Hematopoietic multipotent progenitor cell treated with erythropoietin and hydrocortisone succinate and interleukin-3 and kit ligand, for 15 days (in vitro differentiated cells): ENCODE measurements around the gene BAHD1.
"Not testable (repeated sequence)": the region's sequence is repeated elsewhere in the genome, so short reads cannot be mapped to it uniquely, and the experiment has no call there.

Source experiments
- DNase-seq: peaks from one replicate; pipeline ENCODE4 v3.0.0-alpha.2; 2015; ENCODE audit warnings: low spot score

The BAHD1 gene

DNA sequence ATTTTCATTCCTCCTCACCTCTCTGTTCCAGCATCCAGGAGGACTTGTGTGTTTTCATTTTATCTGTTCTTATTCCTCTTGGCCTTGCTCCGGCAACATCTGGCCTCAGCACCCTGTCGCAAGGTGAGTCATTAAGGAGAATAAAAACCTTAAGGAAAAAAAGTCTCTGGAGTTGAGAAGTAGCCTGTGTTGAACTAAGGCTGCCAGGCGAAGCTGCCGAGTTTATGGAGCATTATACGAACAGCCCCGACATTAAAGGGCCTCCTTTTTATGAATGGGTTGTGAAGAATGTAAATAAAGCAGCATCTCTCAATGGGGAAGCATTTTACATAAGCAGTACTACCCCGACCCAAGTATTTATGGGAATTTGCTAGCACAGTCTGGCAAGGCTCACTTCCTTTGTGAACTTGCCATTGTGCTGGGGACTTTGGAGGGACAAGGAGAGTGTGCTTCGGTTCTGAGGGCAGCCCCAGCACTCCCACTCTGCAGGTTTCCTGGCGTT, 4.7 kb downstream of the BAHD1 start:
- no peak for DNase-seq

DNA sequence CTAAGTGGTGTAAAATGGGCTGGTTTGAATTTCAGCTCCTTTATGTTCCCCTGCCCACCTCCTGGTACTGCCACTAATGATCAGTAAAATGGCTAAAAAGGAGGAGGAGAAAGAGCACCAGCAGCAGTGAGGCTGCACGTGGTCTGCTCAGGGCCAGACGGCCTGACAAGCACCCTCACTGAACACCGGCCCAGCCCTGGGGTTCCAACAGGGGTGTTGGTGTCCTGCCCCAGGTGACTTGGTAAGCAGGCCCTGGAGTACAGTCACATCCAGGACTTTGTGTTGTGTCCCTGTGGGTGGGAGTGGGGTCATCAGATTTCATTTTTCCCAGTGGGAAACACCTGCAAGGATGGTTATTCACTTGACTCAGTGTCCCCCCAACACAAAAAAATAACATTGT, 5.4 kb downstream of the BAHD1 start:
- DNase-seq = no peak

DNA sequence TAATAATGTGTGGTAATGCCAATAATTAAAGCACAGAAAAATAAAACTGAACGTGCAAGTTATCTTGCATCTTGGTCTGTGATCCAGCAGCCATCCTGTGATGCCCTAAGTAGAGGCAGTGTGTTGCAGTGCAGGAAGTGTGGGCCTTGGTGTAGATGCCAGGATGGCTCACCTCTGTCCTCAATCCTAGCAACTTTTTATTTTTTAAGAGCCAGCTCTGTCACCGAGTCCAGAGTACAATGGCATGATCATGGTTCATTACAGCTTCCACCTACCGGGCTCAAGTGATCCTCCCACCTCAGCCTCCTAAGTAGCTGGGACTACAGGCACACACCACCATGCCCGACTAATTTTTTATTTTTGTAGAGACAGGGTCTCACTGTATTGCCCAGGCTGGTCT, 7.6 kb downstream of the BAHD1 start:
- no peak for DNase-seq

- no peak for DNase-seq
These were observed 8.5 kb downstream of the BAHD1 start for GRCh38 chr15:40449275-40449674.

GRCh38 chr15:40450047-40450446, 9.3 kb downstream of the BAHD1 start:
- no peak for DNase-seq

- no peak for DNase-seq
These were observed 10.9 kb downstream of the BAHD1 start for GRCh38 chr15:40451527-40452158.

DNA sequence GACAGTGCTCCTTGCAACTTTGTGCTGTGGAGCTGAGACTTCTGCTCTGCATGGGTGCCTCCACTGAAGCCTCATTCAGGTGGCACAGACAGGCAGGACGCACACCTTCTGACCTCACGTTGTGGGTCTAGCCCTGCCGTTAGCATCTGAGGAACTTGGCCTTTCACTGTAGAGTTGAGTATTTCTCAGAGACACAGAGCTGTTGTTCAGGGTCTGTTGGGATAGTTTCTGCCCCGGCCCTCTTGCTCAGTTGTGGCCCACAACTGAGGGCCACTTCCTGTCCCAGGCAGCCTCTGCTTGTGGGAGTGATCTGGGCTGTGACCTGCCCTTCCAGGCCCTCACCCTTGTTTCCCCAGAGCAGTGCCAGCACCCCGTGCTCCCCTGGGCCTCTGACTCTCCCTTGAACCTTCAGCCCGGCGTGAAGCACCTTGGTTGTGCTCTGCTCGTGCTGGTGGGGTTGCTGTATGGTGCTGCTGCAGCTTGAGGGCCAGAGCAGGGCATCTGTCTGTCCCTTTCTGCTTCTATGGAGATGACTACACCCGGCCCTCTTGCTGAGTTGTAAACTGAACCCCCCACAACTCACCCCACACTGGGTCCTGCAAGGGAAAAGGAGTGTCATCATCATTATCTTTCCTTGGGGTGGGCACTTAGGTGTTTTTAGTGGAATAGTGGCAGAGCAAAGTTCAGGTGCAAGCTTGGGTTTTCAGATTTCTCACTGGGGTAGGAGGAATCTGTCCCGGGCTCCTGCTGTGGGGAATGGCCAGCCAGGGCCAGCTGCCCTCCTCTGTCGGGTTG, 11.7 kb downstream of the BAHD1 start:
- DNase-seq = no peak

GRCh38 chr15:40453941-40454340, 13.2 kb downstream of the BAHD1 start:
- DNase-seq = not testable (repeated sequence)

DNA sequence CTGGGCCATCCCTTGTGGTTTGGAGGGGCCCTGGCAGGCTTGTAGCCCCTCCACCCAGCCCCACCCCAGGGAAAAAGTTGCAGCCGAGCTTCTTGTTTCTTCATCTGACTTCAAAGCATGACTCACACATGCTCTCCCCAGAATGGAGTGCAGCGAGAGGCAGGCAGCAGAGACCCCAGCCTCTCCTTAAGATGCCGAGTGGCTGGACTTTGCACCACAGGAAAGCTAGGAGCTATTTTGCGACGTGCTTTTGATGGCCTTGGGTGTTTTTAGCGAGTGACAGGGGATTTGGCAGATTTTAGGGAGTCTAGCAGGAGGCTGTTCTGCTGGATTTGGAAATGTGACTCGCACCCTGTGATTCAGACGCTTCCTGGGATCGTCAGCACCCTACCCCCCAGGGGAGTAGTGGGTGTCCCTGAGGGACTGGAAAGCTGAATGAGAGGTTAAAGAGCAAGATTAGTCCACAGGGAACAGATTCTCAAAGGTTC, 14.2 kb downstream of the BAHD1 start:
- DNase-seq = no peak

DNA sequence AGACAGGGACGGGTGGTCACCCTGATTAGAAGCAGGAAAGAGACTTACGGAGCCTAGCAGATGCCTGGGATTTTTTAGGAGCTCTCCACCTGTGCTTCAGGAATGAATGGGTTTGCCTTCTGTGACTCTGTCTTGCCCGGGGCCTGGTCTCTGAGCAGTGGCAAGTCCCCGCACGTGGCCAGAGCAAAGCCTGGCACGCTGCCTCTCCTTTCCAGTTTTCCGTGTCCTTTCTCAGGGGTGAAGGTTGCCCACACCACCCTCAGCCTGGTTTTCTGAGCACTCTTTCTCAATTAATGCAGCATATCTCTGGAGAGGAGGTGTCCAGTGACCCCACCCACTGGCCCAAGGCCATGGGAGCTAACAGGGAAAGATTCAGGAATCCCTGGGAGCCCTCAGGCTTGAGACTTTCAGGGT, 15.6 kb downstream of the BAHD1 start:
- DNase-seq = no peak

DNA sequence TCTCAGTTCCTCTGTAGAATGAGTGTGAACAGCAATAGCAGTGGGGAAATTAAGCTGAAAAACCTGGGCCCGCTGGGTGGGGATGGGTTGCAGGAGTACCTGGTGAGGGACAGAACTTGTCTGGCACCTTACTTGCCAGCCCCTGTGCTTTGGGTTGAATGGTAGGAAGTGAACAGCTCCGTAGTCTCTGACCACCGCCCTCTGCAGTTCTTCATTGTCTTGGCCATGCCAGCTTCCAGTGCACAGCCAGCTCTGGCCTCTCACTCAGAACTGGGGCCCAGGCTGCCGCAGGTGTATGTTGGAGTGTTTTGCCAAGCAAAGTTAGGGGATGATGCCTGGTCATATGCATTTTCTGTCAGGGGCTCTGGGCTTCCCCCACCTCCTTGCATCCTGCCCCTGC, 16.0 kb downstream of the BAHD1 start:
- no peak for DNase-seq

- no peak for DNase-seq
These were observed 18.0 kb downstream of the BAHD1 start for GRCh38 chr15:40458495-40459371.

DNA sequence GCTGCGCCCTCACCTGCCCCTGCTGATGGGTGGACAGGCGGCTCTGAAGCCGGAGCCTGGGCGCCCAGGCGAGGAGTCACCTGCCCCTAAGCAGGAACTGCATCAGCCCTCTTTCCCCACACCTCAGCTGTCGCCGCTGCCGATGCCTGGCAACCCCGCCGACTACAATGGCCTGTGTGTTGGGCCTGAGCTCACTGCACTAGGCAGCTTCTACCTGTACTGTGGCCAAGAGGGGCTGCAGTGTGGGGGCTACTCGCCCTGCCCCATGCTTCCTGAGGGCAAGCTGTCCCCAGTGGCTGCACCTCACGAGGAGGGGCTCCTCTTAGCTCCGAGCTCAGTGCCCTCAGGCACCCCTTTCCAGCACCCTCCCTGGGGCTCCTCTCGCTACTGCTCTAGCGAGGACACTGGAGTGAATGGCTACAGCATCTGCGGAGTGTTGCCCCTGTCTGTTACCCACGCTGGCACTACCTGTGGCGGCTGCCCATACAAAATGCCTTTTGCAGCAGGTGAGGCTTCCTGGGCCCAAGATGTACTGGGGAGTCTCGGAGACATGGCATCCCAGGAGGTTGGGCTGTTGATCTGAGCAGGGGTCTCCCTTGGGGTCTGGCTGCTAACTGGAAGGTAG, 18.8 kb downstream of the BAHD1 start:
- DNase-seq = no peak

DNA sequence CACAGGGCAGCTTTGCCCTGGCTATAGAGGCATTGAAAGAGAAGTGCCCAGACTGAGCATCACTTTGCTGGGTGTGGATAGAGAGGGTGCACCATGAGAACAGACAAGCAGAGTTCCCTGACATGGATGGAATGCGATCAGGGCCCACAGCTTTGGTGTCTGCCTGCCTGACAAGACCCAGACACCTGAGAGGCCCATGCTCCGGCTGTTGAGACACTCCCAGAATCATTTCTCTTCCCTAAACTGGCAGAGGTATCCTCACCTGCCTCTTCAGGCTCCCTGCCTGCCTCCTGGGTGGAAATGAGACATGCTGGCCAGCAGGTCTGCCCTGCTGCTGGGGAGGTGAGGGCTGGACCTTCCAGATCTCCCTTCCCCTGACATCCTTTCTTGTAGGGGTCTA, 19.7 kb downstream of the BAHD1 start:
- DNase-seq = no peak

DNA sequence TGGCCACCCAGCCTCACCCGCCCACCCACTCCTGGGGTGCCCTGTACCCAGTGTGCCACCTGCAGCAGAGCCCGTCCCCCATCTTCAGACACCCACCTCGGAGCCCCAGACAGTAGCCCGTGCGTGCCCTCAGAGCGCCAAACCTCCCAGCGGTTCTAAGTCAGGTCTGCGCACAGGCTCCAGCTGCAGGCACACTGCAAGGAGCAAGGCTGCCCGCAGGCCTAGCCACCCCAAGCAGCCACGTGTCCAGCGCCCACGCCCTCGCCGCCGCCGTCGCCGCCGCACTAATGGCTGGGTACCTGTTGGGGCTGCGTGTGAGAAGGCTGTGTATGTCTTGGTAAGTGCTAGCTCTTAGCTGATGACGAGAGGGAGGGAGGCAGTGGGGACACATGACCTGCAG, 21.2 kb downstream of the BAHD1 start:
- no peak for DNase-seq

GRCh38 chr15:40463279-40463678, 22.5 kb downstream of the BAHD1 start:
- no peak for DNase-seq

DNA sequence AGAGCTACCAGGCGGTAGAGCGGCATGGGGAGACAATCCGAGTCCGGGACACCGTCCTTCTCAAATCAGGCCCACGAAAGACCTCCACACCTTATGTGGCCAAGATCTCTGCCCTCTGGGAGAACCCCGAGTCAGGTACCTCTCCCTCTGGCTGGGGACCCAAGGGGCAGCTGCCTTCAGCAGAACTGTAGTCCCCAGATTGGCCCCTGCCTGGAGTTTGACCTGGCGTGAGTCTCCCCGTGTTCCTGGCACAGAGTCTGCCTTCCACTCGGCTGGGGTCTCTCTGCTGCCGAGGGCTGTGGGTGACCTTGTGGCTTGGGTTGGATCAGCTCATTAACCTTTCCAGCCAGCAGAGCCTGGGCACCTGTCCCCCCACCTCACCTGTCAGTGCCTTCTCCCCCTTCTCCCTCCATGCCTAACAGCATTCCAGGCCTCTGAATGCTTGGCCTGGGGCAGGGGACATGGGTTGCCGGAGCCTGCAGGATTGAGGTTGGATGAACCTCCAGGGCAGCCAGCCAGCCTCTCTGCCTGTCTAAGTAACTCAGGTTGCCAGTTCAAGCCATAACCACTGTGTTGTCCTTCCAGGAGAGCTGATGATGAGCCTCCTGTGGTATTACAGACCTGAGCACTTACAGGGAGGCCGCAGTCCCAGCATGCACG, 23.3 kb downstream of the BAHD1 start:
- DNase-seq = no peak

- DNase-seq = no peak
These were observed 23.9 kb downstream of the BAHD1 start for GRCh38 chr15:40464595-40465185.

DNA sequence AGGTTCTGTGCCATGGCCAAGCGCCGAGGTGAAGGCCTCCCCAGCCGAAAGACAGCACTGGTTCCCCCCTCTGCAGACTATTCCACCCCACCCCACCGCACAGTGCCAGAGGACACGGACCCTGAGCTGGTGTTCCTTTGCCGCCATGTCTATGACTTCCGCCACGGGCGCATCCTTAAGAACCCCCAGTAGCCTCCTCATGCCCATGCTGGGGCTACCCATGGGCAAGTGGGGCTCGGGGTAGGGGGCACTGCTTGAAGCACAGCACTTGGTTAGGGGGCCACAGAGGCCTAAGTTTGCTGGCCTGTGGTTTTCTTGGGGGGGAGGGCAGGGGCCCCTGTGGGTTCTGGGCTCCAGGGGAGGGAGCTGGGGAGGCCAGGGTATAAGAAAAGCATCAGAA, 25.2 kb downstream of the BAHD1 start:
- no peak for DNase-seq

- DNase-seq = no peak
These were observed 25.9 kb downstream of the BAHD1 start for GRCh38 chr15:40466426-40467260.
